Esophagus squamous epithelium (tissue), 5 donors: Measurements from ENCODE around the gene C19orf44. TPM values are rescaled to one million over a fixed set of nuclear protein-coding genes. Genes with fewer than 3 reads are reported as not detected.

Experiments used
- DNase-seq: peaks from one replicate; lab custom pipeline; 2025; lab: John Stamatoyannopoulos, UW
- H3K27ac ChIP-seq, 4 donors: fragments of 200-600 bp; sonication (generic); one replicate each; pipeline ENCODE4 v1.5.1; 2016 to 2019; ENCODE audit warnings: mild to moderate bottlenecking in 1 of 4
- H3K27me3 ChIP-seq, 4 donors: fragments of 200-600 bp; sonication (generic); 1 replicate in 3 of 4; 2 replicates in 1 of 4; pipeline versions ENCODE4 v1.5.1 to v1.6.0; 2017 to 2021; ENCODE audit warnings: antibody characterized with exemption in 1 of 4
- H3K36me3 ChIP-seq, 3 donors: fragments of 200-600 bp; sonication (generic); one replicate each; pipeline ENCODE4 v1.5.1; 2016 to 2019
- H3K4me1 ChIP-seq, 3 donors: fragments of 200-600 bp; sonication (generic); one replicate each; pipeline ENCODE4 v1.5.1; 2017 to 2019
- H3K4me3 ChIP-seq, 4 donors: fragments of 200-600 bp; sonication (generic); 1 replicate in 3 of 4; 2 replicates in 1 of 4; pipeline ENCODE4 v1.5.1; 2016 to 2019; ENCODE audit warnings: mild to moderate bottlenecking in 2 of 4, moderate library complexity in 1 of 4
- H3K9me3 ChIP-seq, 3 donors: fragments of 200-600 bp; sonication (generic); one replicate each; pipeline ENCODE4 v1.5.1; 2016 to 2019
- POLR2A ChIP-seq, 4 donors: fragments of 450-650 bp; IDR thresholded peaks; one replicate each; pipeline ENCODE4 v1.6.1; 2017; ENCODE audit warnings: antibody characterized with exemption in 4 of 4, mild to moderate bottlenecking in 4 of 4, moderate library complexity in 3 of 4
- WGBS, 2 donors: methylation state at CpG; one replicate each; pipeline ENCODE4 v1.1.5; 2018; 5-methylcytosine and 5-hydroxymethylcytosine counted together
- intact Hi-C: fragments of 100-400 bp; cut with DNase I; formaldehyde crosslinking; loops from one replicate; pipeline ENCODE4 v1.15.0; 2022
- total RNA-seq, 4 donors: library from RNA; depleted of rRNA; stranded (reverse); fragments of >200 nt; gene quantifications; one replicate each; pipeline ENCODE4 v1.1.0, GENCODE V29; 2016
- TF ChIP-seq, protein P1 (sequence below), 6 experiments: fragments of 450-650 bp in 4 of 6; fragments of 200-600 bp in 2 of 6; sonication (generic) in 2 of 6; IDR thresholded peaks; one replicate each; pipeline ENCODE4 v1.5.1; 2016 to 2019; ENCODE audit warnings: antibody characterized with exemption in 6 of 6, mild to moderate bottlenecking in 4 of 6, moderate library complexity in 4 of 6
- donor health status: DM: yes; HTN: yes; CAD: no.

Gene C19orf44
- total RNA-seq, 4 donors from 2014 or later, result 2.5 to 10.0 (median 4.2) TPM

- peaks cover 15 to 100% (median 39%) of the 10 kb centered on the region in 3 donors for H3K36me3 ChIP-seq
Observed at GRCh38 chr19:16562608-16563025, 66.4 kb downstream of the C19orf44 start.

DNA sequence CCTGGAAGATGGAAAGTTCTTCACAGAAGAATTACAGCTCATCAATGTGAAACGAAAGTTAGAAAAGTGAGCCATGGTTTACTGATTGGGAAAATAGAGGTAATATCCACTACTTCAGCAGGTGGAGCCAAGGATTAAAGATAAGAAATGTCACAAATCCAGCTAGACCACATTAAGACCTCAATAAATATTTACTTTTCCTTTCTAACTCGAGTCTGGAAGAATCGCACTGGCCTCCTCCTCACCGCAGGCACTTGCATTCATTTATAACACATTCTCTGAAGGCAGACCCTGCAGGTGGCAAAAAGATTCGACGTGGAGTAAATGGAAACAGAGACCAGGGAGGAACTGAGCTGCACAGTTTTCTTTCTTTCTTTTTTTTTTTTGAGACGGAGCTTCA, 68.6 kb downstream of the C19orf44 start:
- Histone ChIP-seq H3K4me1 (peaks cover 0 to 14% (median 6%) of the 10 kb centered on the region in 3 donors), H3K4me3 (no peak overlapping the region), H3K27ac (no peak overlapping the region), H3K36me3 (peaks cover 15 to 100% (median 45%) of the 10 kb centered on the region in 3 donors), H3K27me3 (no peaks in the 10 kb centered on the region), H3K9me3 (no peaks in the 10 kb centered on the region)
- TF ChIP-seq POLR2A (IDR thresholded peaks at IDR 0.05), result no peak
- TF ChIP-seq, protein P1, sequence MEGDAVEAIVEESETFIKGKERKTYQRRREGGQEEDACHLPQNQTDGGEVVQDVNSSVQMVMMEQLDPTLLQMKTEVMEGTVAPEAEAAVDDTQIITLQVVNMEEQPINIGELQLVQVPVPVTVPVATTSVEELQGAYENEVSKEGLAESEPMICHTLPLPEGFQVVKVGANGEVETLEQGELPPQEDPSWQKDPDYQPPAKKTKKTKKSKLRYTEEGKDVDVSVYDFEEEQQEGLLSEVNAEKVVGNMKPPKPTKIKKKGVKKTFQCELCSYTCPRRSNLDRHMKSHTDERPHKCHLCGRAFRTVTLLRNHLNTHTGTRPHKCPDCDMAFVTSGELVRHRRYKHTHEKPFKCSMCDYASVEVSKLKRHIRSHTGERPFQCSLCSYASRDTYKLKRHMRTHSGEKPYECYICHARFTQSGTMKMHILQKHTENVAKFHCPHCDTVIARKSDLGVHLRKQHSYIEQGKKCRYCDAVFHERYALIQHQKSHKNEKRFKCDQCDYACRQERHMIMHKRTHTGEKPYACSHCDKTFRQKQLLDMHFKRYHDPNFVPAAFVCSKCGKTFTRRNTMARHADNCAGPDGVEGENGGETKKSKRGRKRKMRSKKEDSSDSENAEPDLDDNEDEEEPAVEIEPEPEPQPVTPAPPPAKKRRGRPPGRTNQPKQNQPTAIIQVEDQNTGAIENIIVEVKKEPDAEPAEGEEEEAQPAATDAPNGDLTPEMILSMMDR (IDR thresholded peaks at IDR 0.05), result no peak
- no peak for DNase-seq
- intact Hi-C loops, result no loop called here
- 77 to 79% methylated on average over 7 of the region's 7 CpGs for WGBS, 2 donors

More at GRCh38 chr19:16562608-16563025, 66.4 kb downstream of the C19orf44 start:
- H3K4me1 ChIP-seq, result no peaks in the 10 kb centered on the region
- TF ChIP-seq, protein P1 (IDR thresholded peaks at IDR 0.05), result no peak
- no peak for TF ChIP-seq POLR2A (IDR thresholded peaks at IDR 0.05)
- no peak overlapping the region for H3K4me3 ChIP-seq
- WGBS, 2 donors, result 89 to 93% methylated on average over 6 of the region's 6 CpGs
- no peaks in the 10 kb centered on the region for H3K27me3 ChIP-seq
- no peak for DNase-seq
- intact Hi-C loops, result no loop called here
- H3K9me3 ChIP-seq, result no peaks in the 10 kb centered on the region
- no peak overlapping the region for H3K27ac ChIP-seq

DNA sequence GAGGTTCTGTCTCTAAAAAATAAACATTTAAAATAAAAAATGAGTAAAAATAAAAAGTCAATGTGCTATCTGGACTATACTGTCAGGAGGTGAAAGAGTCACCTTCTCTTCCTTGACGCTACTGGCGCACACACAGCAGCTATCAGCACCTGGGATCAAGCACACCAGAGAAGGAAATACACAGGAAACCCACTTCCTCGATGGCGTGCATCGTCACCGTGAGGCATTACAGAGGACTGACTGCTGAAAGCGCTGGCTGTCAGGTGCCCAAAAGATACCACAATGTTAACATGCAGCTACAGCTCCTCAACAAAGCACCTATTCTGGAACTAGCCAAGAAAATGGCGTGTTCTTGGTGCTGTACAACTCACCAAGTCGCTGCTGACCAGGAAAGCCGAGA, 70.0 kb downstream of the C19orf44 start:
- no peaks in the 10 kb centered on the region for H3K9me3 ChIP-seq
- DNase-seq, result no peak
- peak overlapping the region in 3 of 4 donors; percentile 50 to 65 (median 59) for H3K27ac ChIP-seq
- H3K4me1 ChIP-seq, result peaks cover 2 to 27% (median 15%) of the 10 kb centered on the region in 3 donors
- TF ChIP-seq, protein P1 (IDR thresholded peaks at IDR 0.05), result no peak
- peak in 1 of 4 donors; percentile 20 for TF ChIP-seq POLR2A (IDR thresholded peaks at IDR 0.05)
- H3K4me3 ChIP-seq, result no peak overlapping the region
- intact Hi-C loops, result no loop called here
- H3K36me3 ChIP-seq, result peaks cover 15 to 90% (median 49%) of the 10 kb centered on the region in 3 donors
- WGBS, 2 donors, result 70 to 79% methylated on average over 10 of the region's 10 CpGs
- H3K27me3 ChIP-seq, result no peaks in the 10 kb centered on the region

GRCh38 chr19:16566702-16567101, 70.5 kb downstream of the C19orf44 start:
- Histone ChIP-seq H3K9me3 (no peaks in the 10 kb centered on the region), H3K36me3 (peaks cover 15 to 85% (median 44%) of the 10 kb centered on the region in 3 donors), H3K4me1 (peaks cover 6 to 33% (median 20%) of the 10 kb centered on the region in 3 donors), H3K27me3 (no peaks in the 10 kb centered on the region), H3K4me3 (no peak overlapping the region), H3K27ac (peak overlapping the region in 2 of 4 donors; percentile 59 to 65)
- no peak for DNase-seq
- 90 to 95% methylated on average over 5 of the region's 5 CpGs for WGBS, 2 donors
- intact Hi-C loops, result no loop called here
- TF ChIP-seq, protein P1 (IDR thresholded peaks at IDR 0.05), result no peak
- no peak for TF ChIP-seq POLR2A (IDR thresholded peaks at IDR 0.05)

- intact Hi-C loops, result loop anchor here (10.0 kb wide), 1 partner anchor 55 kb away; the partner anchor contains the start of gene MED26
- H3K27me3 ChIP-seq, result no peaks in the 10 kb centered on the region
- WGBS, 2 donors, result 87 to 90% methylated on average over 17 of the region's 17 CpGs
- peaks cover 15 to 56% (median 36%) of the 10 kb centered on the region in 3 donors for H3K4me1 ChIP-seq
- TF ChIP-seq POLR2A (IDR thresholded peaks at IDR 0.05), result no peak
- TF ChIP-seq, protein P1 (IDR thresholded peaks at IDR 0.05), result no peak
- H3K36me3 ChIP-seq, result peaks cover 7 to 54% (median 24%) of the 10 kb centered on the region in 3 donors
- no peak overlapping the region for H3K27ac ChIP-seq
- H3K9me3 ChIP-seq, result no peaks in the 10 kb centered on the region
- no peak overlapping the region for H3K4me3 ChIP-seq
- DNase-seq, result no peak
Observed at GRCh38 chr19:16569609-16570320, 73.6 kb downstream of the C19orf44 start.
